Activated T-cell treated with anti-CD3 and anti-CD28 coated beads, Interleukin-2, amount 50 U/mL, for 24 hours (primary cell): ENCODE results near the gene TRAPPC6A.

Source experiments
- DNase-seq: peaks from one replicate; pipeline ENCODE4 v3.0.0-alpha.2; 2020
- H3K27ac Mint-ChIP-seq: 2 replicates; pipeline ENCODE4 v1.8.0; 2020; ENCODE audit warnings: mild to moderate bottlenecking, mixed read lengths
- H3K27me3 Mint-ChIP-seq: 2 replicates; pipeline ENCODE4 v1.8.0; 2020; ENCODE audit warnings: mixed read lengths
- H3K36me3 Mint-ChIP-seq: 2 replicates; pipeline ENCODE4 v1.8.0; 2020; ENCODE audit warnings: low read depth, mixed read lengths
- H3K4me1 Mint-ChIP-seq: 2 replicates; pipeline ENCODE4 v1.8.0; 2020; ENCODE audit warnings: low read depth, mixed read lengths
- H3K4me3 Mint-ChIP-seq: 2 replicates; pipeline ENCODE4 v1.8.0; 2020; ENCODE audit warnings: mild to moderate bottlenecking, moderate library complexity, mixed read lengths
- H3K9me3 Mint-ChIP-seq: 2 replicates; pipeline ENCODE4 v1.8.0; 2020; ENCODE audit warnings: mixed read lengths

The TRAPPC6A gene

DNA sequence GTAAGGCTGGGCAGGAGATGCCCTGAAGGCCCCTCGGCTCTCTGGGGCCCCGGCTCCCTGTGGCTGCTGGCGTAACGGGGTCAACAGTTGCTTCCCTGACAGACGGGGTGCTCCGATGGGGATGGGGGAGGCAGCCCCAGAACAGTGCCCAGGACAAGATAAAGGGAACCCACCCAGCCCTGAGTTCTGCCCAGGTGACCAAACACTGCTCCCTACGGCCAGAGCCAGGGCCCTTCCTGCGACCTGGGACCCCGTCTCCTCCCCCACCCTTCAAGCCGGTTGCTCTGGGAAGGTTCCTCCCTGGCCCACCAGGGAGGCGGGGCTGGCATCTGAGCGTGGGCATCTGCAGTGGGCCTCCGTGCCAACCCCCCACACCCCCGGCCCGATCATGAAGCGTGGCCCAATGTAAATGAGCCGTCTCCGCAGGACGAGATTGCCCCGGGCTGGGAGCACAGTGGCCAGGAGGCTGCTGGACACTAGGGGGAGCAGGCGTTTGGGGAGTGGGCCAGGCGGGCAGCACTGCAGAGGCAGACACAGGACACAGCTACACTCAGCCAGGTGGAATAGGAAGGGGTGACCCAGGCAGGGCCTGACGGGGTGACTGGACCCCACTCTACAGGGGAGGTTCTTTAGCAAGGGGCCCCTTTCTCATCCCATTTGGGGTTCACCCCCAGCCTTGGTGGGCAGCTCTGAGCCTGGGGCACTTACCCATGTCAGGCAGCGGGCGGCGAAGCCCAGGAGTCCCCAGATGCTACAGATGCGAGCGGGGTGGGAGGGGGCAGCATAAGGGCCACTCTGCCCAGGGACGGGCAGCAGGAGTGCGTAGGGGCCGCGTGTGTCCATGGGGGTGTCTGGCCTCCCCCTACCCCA is 16.1 kb downstream of the TRAPPC6A start:
- H3K36me3 Mint-ChIP-seq, result no peaks in the 10 kb centered on the region
- no peak overlapping the region for H3K4me3 Mint-ChIP-seq
- H3K27me3 Mint-ChIP-seq, result peaks cover 8% of the 10 kb centered on the region
- DNase-seq, result no peak
- H3K4me1 Mint-ChIP-seq, result peaks cover 14% of the 10 kb centered on the region
- H3K27ac Mint-ChIP-seq, result no peak overlapping the region
- no peaks in the 10 kb centered on the region for H3K9me3 Mint-ChIP-seq

DNA sequence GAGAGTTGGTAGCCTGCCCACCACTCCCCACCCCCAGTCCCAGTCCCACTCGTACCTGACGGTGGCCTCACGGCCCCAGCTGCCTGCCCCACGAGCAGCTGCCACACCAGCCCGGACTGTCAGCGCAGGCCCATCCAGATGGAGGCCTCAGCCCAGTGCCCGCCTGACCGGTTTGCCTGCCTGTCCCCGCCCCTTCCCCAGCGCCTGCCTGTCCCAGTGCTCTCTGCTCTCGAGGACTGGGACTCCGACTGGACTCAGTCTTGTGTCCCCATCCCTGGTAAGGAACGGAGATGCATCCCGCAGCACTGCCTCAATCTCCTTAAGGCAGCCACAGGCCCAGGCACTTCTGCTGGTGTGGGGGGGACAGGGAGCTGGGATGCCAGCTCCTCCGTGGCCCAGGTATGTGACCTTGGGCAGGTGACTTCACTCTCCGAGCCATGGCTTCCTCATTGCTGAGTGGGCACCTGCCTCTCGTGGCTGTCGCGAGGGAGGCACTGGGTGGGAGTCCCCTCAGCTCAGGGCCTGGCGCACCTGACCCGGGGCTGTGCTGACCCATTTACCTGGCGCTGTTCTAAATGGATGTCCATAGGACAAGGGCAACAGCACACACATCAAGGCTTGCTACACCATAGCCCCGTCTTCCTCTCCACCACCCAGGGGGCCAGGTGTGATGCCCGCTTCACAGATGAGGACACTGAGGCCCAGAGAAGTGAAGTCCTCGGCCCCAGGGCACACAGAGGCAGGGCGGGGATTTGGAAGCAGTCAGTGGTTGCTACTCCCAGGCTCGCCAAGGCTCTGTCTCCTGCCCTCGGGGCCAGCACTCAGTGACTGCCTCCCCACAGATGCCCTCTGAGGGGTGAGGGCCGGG is 16.9 kb downstream of the TRAPPC6A start, which contains the start of gene NKPD1:
NKPD1 (minus strand) TSS at position 113 of the 868 bp plus-strand sequence. CDS start 832 bp downstream, outside the sequence.
- Mint-ChIP-seq H3K4me1 (peaks cover 13% of the 10 kb centered on the region), H3K36me3 (no peaks in the 10 kb centered on the region), H3K27ac (peak within 1 kb of the TSS; percentile 60), H3K4me3 (no peak within 1 kb of the TSS), H3K9me3 (no peaks in the 10 kb centered on the region), H3K27me3 (peaks cover 9% of the 10 kb centered on the region)
- no peak for DNase-seq

DNA sequence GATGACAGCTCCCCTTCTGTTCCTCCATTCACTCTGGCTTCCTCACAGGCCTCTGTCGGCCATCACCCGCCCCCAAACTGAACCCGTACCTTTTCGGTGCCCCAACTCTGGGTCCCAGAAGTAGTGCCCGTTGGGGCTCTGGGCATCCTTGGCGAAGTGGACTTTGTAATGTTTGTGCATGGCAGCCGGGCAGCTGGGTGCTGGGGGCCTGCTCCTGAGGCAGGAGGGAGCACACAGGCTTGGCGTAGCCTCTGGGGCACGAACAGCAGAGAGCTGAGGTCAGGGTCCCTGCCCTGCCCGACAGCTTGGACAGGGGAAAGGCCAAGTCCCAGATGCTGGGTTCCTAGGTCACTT is 18.1 kb downstream of the TRAPPC6A start:
- no peaks in the 10 kb centered on the region for H3K9me3 Mint-ChIP-seq
- H3K27me3 Mint-ChIP-seq, result peaks cover 17% of the 10 kb centered on the region
- peak overlapping the region; percentile 14 for H3K27ac Mint-ChIP-seq
- H3K4me3 Mint-ChIP-seq, result no peak overlapping the region
- H3K4me1 Mint-ChIP-seq, result peaks cover 13% of the 10 kb centered on the region
- no peaks in the 10 kb centered on the region for H3K36me3 Mint-ChIP-seq
- DNase-seq, result no peak

GRCh38 chr19:45159210-45159970 is 18.6 kb downstream of the TRAPPC6A start:
- no peak for DNase-seq
- Mint-ChIP-seq H3K9me3 (no peaks in the 10 kb centered on the region), H3K36me3 (no peaks in the 10 kb centered on the region), H3K4me1 (peaks cover 10% of the 10 kb centered on the region), H3K27ac (no peak overlapping the region), H3K27me3 (peaks cover 19% of the 10 kb centered on the region), H3K4me3 (no peak overlapping the region)

- H3K27me3 Mint-ChIP-seq, result peaks cover 26% of the 10 kb centered on the region
- H3K27ac Mint-ChIP-seq, result no peak overlapping the region
- H3K4me3 Mint-ChIP-seq, result no peak overlapping the region
- no peaks in the 10 kb centered on the region for H3K36me3 Mint-ChIP-seq
- H3K9me3 Mint-ChIP-seq, result no peaks in the 10 kb centered on the region
- DNase-seq, result no peak
- H3K4me1 Mint-ChIP-seq, result peaks cover 10% of the 10 kb centered on the region
These were observed 19.4 kb downstream of the TRAPPC6A start for GRCh38 chr19:45158503-45159209.

DNA sequence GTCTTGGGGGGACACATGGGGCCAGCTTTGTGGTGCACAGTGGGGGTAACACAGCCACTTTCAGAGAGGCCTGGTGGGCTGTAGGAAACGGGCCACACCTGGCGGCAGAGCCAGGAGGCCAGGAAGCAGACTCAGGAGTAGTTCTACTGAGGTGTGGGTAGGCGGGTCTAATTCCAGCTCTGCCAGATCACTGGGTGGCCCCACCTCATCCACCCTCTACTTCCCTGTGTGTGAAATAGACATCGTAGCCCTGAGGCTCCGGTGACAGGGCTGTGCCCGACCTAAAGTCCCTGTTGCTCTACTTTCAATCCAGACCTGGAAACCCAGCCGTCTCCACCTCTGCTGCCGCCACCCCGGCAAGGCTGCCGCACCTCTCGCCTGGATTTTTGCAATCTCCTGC is 21.3 kb downstream of the TRAPPC6A start:
- no peak for DNase-seq
- peaks cover 4% of the 10 kb centered on the region for H3K9me3 Mint-ChIP-seq
- no peak overlapping the region for H3K27ac Mint-ChIP-seq
- H3K4me3 Mint-ChIP-seq, result no peak overlapping the region
- peaks cover 38% of the 10 kb centered on the region for H3K27me3 Mint-ChIP-seq
- peaks cover 2% of the 10 kb centered on the region for H3K36me3 Mint-ChIP-seq
- peaks cover 15% of the 10 kb centered on the region for H3K4me1 Mint-ChIP-seq

GRCh38 chr19:45156011-45156630 is 21.9 kb downstream of the TRAPPC6A start:
- peaks cover 19% of the 10 kb centered on the region for H3K4me1 Mint-ChIP-seq
- peaks cover 45% of the 10 kb centered on the region for H3K27me3 Mint-ChIP-seq
- peaks cover 4% of the 10 kb centered on the region for H3K9me3 Mint-ChIP-seq

GRCh38 chr19:45154064-45154827 is 23.8 kb downstream of the TRAPPC6A start:
- Mint-ChIP-seq H3K9me3 (peaks cover 4% of the 10 kb centered on the region), H3K27me3 (peaks cover 46% of the 10 kb centered on the region), H3K4me3 (peak overlapping the region; percentile 35), H3K27ac (peak overlapping the region; percentile 79), H3K36me3 (peaks cover 2% of the 10 kb centered on the region), H3K4me1 (peaks cover 22% of the 10 kb centered on the region)
- no peak for DNase-seq

More at GRCh38 chr19:45156011-45156630, 21.9 kb downstream of the TRAPPC6A start:
- Mint-ChIP-seq H3K36me3 (peaks cover 2% of the 10 kb centered on the region), H3K4me3 (no peak overlapping the region), H3K27ac (no peak overlapping the region)
- no peak for DNase-seq

DNA sequence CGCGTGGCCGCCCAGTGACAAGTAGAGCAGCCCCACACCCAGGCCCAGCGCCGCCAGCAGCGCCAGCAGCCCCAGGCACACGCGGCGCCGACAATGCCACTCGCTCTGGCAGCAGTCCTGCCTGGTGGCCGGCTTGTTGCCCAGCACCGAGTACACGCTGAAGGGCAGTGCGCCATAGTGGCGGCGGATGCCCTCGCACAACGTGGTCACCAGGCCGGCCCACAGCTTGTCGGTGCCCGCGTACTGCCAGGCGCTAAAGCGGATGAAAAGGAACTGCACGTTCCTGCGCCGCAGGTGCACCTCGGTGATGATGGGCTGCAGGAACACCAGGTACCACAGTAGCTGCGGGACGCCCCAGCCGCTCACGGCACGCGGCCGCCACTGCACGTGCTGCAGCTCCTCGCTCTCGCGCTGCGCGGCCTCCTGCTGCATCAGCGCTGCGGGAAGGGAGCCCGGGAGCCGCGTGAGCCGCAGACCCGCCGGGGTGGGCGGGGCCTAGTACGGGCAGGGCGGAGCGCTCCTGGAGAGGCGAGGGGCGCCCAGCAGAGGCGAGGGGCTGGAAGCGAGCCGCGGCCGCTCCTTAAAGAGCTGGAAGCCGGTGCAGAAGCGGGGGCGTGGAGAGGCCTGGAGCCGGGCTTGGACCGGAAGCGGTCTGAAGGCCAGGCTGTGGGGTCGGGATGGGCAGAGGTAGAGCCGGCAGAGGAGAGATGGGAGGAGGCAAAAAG is 24.5 kb downstream of the TRAPPC6A start:
- peaks cover 46% of the 10 kb centered on the region for H3K27me3 Mint-ChIP-seq
- peaks cover 2% of the 10 kb centered on the region for H3K36me3 Mint-ChIP-seq
- peak; percentile 68 for DNase-seq
- peak overlapping the region; percentile 57 for H3K4me3 Mint-ChIP-seq
- H3K4me1 Mint-ChIP-seq, result peaks cover 24% of the 10 kb centered on the region
- peak overlapping the region; percentile 79 for H3K27ac Mint-ChIP-seq
- H3K9me3 Mint-ChIP-seq, result peaks cover 4% of the 10 kb centered on the region

DNA sequence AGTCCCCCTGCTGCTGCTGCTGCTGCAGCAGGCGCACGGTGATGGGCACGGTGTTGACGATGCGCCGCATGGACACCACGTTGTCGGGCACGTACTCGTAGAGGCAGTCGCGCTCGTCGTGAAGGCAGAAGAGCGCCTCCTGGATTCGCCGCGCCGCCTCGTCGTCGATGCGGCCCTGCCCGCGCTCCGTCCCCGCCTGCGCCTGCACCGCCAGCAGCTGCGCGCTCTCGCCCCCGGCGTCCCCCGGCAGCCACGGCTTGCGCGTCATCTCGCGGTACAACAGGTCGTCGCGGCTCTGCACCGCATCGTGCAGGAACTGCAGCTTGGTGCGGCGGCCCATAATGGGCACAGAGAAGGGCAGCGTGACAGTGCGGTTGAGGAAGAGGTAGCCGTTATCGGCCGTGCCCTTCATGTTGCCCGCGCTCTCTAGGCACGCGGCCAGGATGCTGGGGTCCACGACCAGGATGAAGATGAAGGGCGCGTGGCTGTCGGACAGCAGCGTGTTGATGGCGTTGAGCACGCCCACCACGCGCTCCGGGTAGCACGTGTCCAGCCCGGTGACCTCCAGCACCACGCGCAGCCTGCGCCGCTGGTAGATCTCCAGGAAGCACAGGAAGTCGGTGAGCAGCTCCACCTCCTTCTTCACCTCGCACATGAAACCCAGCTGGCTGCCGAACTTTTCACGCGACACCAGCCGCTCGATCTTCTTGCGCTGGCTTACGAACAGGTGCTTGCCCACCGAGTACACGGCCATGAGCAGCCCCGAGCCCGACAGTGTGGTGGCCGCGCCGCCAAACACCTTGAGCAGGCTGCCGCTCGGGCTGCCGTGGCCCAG is 25.3 kb downstream of the TRAPPC6A start:
- Mint-ChIP-seq H3K27me3 (peaks cover 42% of the 10 kb centered on the region), H3K36me3 (peaks cover 4% of the 10 kb centered on the region), H3K4me3 (peak overlapping the region; percentile 57), H3K4me1 (peaks cover 24% of the 10 kb centered on the region), H3K27ac (peak overlapping the region; percentile 75), H3K9me3 (peaks cover 4% of the 10 kb centered on the region)
- peak; percentile 71 for DNase-seq

DNA sequence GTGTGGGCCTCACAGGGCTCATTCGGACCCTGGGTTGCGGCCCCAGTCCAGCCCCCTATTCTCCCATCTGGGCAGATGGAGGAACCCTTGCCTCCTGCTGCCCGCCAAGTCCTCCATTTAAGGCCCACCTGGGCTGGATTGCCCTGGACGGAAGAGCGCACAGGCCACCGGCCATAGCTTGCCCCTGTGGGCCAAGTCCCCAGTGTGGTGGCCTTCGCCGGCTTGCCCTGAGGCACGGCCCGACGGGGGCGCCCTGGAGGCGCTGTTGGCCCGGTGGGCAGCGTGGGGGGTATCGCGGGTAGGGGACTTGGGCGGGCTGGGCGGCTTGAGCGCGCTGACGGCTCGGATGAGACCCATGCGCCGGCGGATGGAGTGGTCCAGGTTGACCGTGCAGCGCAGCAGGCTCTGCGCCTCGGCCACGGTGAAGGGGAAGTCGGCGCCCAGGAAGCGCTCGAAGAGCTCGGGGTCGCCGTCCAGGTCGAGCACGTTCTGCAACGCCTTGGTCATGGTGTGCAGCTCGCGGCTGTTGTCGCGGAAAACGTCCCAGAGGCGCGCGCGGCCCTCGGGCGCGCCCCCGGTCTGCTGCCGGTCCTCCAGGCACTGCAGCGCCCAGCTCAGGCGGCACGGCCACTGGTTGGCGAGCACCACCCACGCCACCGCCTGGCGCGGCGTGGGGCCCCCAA is 26.1 kb downstream of the TRAPPC6A start:
- DNase-seq, result no peak
- Mint-ChIP-seq H3K27me3 (peaks cover 38% of the 10 kb centered on the region), H3K36me3 (peaks cover 8% of the 10 kb centered on the region), H3K27ac (peak overlapping the region; percentile 47), H3K9me3 (peaks cover 4% of the 10 kb centered on the region), H3K4me3 (no peak overlapping the region), H3K4me1 (peaks cover 24% of the 10 kb centered on the region)
